NCI-H146 (cell line): Measurements from ENCODE around the gene BAK1.

Experiments used
- DNase-seq: peaks from one replicate; lab custom pipeline; 2025; lab: John Stamatoyannopoulos, UW

Gene BAK1

DNA sequence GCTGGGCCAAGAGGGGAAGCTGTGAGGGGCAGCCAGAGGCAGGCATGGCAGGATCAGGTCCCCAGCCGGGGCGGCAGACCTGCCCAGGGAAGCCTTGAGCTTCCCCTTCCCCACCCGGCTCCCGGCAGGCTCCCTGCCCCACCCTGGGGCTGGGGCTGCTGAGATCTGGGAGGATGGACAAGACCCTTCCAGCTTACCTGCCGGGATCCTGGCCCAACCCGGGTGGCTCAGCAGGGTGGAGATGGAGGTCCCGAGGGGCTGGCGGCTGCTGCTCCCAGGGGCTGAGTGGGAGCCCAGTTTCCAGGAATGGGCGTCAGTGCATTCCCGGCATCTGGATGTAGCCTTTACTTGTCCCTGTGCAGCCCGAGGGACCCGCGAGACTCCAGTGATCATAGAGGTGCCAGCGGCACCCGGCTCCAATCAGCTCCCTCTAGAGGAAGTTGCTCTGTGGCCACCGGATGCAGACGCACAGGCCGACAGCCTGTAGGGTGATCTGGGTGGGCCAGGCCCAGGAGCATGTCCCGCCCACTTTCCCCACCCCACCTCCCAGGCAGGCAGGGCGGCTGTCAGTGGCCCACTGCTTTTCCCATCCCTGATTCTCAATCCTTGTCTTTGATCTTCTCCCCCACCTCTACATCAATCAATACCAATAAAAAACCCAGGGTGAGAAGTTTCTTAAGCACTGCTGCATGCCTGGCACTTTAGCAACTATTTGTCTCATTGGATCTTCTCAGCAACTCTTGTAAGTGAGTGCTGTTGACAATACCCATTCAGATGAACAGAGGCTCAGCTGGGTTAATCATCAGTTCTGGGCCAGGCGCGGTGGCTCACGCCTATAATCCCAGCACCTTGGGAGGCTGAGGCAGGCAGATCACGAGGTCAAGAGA lies at the start of gene BAK1:
BAK1 (minus strand) TSS at position 449 of the 887 bp plus-strand sequence. CDS start 2,672 bp downstream, outside the sequence.
- DNase-seq = peak; percentile 93

DNA sequence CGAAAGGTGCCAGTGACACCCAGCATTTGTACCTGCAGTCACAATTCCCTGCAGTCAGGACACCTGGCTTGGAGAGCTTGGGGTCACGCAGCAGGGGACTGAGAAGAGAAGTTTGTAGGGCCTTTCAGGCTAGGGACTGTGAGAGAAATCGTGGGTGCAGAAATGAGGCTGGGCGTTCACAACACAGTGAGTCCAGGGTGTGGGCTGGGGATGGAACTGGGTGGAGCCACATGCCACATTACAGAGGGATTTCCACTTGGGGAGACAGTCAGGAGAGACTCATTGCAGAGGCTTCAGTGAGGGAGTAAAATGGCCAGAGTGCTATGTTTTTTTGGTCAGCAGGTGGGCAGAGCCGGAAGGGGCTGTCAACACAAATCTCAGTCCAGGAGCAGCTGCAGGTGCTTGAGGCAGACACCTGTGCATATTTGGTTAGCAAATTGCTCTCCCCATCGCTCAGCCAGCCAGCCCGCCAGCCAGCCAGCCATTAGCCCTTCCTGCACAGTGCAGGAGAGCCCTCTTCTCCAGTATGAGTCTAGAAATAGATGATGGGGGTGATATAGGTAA lies 48.4 kb upstream of the BAK1 start:
- DNase-seq = peak; percentile 94

DNA sequence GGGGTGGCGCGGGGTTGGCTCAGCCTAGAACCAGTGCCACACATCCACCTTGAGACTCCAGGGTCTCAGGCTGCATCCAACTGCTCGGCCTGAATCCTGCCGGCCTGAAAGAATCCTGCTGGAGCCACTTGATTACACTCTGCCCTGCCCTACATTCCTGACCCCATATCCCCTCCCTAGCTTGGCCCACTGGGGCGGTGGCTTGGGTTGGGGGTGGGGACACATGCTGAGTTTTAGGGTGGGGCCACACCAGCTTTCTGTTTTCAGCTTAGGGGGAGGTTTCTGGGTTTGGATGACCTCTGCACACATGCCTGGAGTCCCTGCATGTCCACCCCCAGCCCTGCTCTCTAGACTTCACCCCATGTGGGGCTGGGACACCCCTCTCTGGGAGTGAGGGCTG lies 47.8 kb upstream of the BAK1 start:
- no peak for DNase-seq

DNA sequence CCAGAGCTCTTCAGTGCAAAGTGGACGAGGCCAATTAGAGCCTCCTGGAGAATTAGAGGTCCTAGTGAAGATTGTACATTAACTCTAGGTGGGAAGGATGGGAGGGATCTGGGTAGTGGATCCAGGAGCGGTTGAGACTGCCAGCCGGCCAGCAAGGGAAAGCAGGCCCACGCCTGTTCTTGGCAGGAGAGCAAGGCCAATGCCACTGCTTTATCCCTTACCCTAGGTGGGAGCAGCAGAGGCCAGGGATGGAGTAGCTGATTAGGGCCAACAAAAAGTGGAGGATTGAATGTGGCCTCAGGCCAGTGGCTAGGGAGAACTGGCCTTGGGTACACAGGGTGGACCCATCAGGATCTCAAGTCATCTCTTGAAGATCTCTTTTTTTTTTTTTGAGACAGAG lies 44.8 kb upstream of the BAK1 start:
- DNase-seq = no peak

DNA sequence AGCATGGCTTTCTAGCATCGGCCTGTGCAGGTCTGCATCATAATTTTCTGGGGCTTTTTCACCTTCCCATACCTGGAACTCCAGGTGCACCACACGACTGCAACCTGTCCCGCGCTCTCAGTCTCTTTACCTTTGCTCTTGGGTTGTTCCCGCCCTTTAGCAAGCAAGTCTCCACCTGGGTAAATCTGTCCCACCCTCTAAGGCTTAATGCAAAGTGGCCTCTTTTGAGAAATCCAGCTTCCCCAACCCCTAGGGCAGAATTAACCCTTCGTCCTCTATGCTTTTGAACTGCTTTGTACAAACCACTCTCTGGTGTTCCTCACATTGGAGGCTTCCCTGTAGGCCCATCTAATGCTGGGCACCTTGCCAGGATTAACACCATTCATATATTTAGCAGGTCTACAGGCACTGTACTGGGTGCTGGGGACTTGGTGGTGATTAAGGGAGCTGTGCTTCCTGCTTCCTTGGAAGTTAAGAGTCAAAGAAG lies 43.9 kb upstream of the BAK1 start:
- DNase-seq = no peak

GRCh38 chr6:33622456-33623431 lies 42.7 kb upstream of the BAK1 start:
- DNase-seq = no peak

DNA sequence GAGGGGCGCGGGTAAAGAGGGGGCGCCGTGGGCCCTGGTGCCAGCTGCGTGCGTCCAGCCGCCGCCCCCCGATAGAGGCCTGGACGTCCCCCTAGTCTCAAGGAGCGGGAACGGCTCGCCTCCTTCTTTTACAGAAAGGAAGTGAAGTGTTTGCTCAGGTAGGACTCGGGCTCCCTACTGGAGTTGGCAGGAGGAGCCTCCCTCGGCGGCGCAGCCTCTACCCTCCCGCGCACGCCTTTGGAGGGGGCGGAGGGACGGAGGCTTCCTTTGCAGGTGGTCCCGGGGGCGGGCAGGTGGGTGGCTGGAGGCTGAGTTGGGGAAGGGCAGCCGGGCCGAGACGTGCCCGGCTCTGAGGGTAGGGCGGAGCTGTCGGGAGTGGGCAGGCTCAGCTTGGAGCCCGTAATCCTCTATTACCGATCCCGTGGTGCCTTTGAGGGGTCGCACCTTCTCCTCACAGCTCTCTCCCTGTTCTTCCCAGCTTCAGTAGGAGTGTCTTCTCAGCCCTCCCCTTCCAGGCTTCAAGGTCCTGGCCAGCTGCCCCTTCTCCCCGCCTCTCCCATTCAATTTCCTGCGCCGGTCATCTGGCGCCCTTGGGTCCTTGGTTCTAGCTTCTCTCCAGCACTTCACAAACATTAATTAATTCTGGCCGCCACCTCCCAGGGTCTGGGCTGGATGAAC lies 41.8 kb upstream of the BAK1 start:
- peak; percentile 78 for DNase-seq

- DNase-seq = peak; percentile 77
Observed at GRCh38 chr6:33620856-33621710, 41.0 kb upstream of the BAK1 start, which contains the start of gene ITPR3. Gene ITPR3, plus strand, starts transcription at chr6:33621322. Its CDS starts 281 bp downstream, at chr6:33621603.

GRCh38 chr6:33620158-33620855 lies 40.2 kb upstream of the BAK1 start:
- peak; percentile 16 for DNase-seq

DNA sequence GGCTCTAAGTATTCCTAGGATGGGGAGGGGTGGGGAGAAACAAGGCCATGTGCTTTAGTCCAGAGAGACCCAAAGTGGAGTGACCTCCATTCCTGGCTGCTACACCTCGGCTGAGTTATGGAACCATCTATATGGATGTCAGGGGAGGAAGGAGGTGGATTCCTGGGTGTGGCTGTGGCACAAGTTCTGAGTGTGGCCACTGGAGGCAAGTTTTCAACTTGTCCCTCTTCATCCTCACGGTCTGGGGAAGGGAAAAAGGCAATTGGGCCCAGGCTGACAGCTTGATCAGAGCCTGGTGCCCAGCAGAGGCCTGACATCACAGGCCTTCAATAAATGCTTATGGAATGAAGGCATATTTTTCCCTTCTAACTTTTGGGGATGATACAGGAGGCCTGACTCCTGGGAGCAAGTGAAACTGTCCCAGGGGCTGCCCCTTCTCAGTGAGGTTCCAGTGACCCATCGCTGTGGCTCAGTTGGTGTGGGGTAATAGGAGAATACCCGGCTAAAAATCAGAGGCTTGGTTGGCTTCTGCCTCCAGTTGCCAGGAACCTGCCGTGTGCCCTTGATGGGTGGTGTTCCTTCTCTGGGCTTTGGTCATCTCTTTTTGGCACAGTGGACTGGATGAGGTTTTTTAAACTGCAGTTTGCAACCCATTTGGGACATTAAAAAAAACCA lies 39.2 kb upstream of the BAK1 start:
- no peak for DNase-seq

DNA sequence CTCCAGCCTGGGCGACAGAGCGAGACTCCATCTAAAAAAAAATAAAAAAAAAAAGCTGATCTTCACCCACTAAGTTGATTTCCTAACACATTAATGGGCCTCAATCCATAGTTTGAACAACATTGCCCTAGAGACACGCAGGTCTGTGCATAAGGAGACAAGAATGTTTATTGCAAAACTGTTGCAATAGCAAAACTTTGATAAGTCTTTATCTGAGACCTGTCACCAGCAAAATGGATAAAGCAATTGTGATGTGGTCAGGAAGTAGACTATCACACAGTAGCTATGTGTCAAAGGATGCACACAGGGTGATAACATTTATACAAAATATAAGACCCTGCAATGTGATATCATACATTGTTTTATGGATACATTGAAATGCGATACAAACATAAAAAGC lies 36.8 kb upstream of the BAK1 start:
- DNase-seq = no peak

- DNase-seq = no peak
Observed at GRCh38 chr6:33616113-33616512, 36.0 kb upstream of the BAK1 start.

DNA sequence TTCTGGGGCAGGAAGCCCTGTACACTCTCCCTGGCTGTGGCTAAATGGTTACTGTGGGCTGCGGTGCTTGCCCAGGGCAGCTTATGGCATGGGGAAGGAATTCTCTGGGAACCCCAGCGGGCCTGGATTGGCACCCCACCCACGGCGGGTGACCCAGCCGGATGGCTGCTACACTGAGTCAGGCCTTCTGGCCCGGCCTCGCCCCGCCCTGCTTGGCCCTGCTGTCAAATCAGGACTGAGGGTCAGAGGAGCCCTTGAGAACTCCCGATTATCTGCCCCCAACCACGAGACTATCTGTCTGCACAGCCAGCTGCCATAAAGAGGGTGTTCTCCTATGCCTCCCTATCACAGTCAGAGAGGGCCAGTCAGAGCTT lies 33.7 kb upstream of the BAK1 start:
- DNase-seq = no peak

DNA sequence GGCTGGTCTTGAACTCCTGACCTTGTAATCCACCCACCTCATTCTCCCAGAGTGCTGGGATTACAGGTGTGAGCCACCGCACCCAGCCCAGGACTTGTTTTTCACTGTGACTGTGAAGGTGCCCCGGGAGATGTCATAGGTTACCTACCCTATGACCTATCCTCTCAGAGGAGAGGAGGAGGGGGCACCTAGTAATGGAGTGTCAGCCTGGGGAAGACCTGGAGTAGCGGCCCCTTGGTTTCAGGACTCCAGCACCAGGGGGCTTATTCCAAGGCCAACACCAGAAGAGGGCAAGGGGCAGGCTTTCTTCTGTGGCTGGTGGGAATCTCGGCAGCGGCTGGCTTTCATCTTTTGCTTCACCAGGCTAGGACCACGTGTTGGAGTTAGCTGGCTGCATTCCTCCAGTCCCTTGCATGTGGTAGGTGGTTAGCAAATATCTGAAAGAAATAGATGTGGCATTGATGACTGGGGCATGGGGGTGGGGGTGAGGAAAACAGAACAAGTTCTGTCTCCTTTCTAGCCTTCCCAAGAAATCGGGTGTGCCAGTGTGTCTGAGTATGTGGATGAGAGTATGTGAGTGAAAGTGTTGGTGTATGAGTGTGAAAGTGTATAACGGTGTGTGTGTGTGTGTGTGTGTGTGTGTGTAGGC lies 33.2 kb upstream of the BAK1 start:
- DNase-seq = no peak

GRCh38 chr6:33610779-33611732 lies 31.0 kb upstream of the BAK1 start:
- no peak for DNase-seq

DNA sequence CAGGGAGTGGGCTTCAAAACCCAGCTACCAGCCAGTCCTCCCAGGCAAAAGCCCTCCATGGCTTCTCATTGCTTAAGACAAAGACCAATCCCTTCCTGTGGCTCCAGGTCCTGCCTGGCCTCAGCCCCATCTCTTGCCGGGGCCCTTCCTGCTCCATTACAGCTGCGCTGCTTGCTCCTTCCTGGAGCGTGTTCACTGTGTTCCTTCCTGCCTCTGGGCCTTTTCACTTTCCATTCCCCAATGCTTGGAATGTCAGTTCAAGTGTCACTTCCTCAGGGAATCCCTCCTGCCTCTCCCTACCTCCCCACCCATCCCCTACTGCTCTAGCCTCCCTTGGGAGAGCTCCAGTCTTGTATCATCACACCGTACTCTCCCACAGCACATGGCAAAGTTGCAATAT lies 30.0 kb upstream of the BAK1 start:
- no peak for DNase-seq

DNA sequence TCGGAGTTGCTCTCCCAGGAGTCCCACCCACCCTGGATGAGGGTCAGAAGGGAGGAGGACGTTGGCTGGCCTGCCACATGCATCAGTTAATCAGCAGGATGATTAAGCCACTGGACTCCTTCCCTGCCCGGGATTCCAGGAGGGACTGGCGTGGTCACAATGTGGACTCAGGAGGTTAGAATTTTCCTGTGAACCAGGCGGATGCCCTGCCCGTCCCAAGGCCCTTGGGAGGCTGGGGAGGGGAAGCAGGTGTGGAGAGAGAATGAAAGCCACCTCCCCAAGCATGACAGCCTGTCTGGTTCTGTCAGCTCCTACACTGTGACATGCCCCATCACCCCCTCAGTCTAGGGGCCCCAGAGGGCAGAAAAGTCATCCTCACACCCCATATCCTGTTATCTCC lies 29.5 kb upstream of the BAK1 start:
- DNase-seq = no peak

GRCh38 chr6:33609019-33609418 lies 28.9 kb upstream of the BAK1 start:
- no peak for DNase-seq
